Muscle of back (tissue), 13 donors: Measurements from ENCODE around the gene C11orf98. TPM values are rescaled to one million over a fixed set of nuclear protein-coding genes. Genes with fewer than 3 reads are reported as not detected.
"Not testable (repeated sequence)": the region's sequence is repeated elsewhere in the genome, so short reads cannot be mapped to it uniquely, and the experiment has no call there.

Experiments
- DNase-seq, 3 donors: peaks; one replicate each; pipeline versions ENCODE4 v3.0.0 to v3.0.0-alpha.2; 2013
- long read RNA-seq, 9 donors: transcript quantifications; one replicate each; lab custom pipeline, GENCODE V29; 2026
- polyA plus RNA-seq, 10 donors: library from polyadenylated mRNA; unstranded; fragments of 120-200 nt; gene quantifications; one replicate each; pipeline ENCODE4 v1.2.1, GENCODE V29; 2013; ENCODE audit not compliant: insufficient read length in 10 of 10

Gene C11orf98
- polyA plus RNA-seq, result 10 to 100 TPM; 30.0 to 44.8 (median 33.0) TPM
- long read RNA-seq, donor 1, transcript C11orf98-201 (4 exons, 654 nt), result major isoform, 17 of 20 reads
- long read RNA-seq, donor 1, partial matches to known transcripts, result 0 of 20 reads
- long read RNA-seq, donor 1, other reads (novel, unspliced or antisense), result 0 of 20 reads
- long read RNA-seq, donor 2, transcript C11orf98-201 (4 exons, 654 nt), result major isoform, 13 of 16 reads
- long read RNA-seq, donor 2, partial matches to known transcripts, result 0 of 16 reads
- long read RNA-seq, donor 2, other reads (novel, unspliced or antisense), result 0 of 16 reads
- long read RNA-seq, donor 3, result 0 reads
- long read RNA-seq, donor 4, transcript C11orf98-201 (4 exons, 654 nt), result major isoform, 14 of 15 reads
- long read RNA-seq, donor 4, partial matches to known transcripts, result 0 of 15 reads
- long read RNA-seq, donor 4, other reads (novel, unspliced or antisense), result 0 of 15 reads
- long read RNA-seq, donor 5, transcript C11orf98-203 (3 exons, 774 nt), result minor isoform, 5 of 33 reads
- long read RNA-seq, donor 5, transcript C11orf98-201 (4 exons, 654 nt), result major isoform, 25 of 33 reads
- long read RNA-seq, donor 5, partial matches to known transcripts, result 0 of 33 reads
- long read RNA-seq, donor 5, other reads (novel, unspliced or antisense), result 0 of 33 reads
- long read RNA-seq, donor 6, transcript C11orf98-201 (4 exons, 654 nt), result major isoform, 20 of 22 reads
- long read RNA-seq, donor 6, partial matches to known transcripts, result 0 of 22 reads
- long read RNA-seq, donor 6, other reads (novel, unspliced or antisense), result 0 of 22 reads
- long read RNA-seq, donor 7, transcript C11orf98-201 (4 exons, 654 nt), result major isoform, 18 of 21 reads
- long read RNA-seq, donor 7, partial matches to known transcripts, result 0 of 21 reads
- long read RNA-seq, donor 7, other reads (novel, unspliced or antisense), result 0 of 21 reads
- long read RNA-seq, donor 8, transcript C11orf98-201 (4 exons, 654 nt), result major isoform, 15 of 17 reads
- long read RNA-seq, donor 8, partial matches to known transcripts, result 0 of 17 reads
- long read RNA-seq, donor 8, other reads (novel, unspliced or antisense), result 0 of 17 reads
- long read RNA-seq, donor 9, partial matches to known transcripts, result 0 of 2 reads
- long read RNA-seq, donor 9, other reads (novel, unspliced or antisense), result 0 of 2 reads

DNA sequence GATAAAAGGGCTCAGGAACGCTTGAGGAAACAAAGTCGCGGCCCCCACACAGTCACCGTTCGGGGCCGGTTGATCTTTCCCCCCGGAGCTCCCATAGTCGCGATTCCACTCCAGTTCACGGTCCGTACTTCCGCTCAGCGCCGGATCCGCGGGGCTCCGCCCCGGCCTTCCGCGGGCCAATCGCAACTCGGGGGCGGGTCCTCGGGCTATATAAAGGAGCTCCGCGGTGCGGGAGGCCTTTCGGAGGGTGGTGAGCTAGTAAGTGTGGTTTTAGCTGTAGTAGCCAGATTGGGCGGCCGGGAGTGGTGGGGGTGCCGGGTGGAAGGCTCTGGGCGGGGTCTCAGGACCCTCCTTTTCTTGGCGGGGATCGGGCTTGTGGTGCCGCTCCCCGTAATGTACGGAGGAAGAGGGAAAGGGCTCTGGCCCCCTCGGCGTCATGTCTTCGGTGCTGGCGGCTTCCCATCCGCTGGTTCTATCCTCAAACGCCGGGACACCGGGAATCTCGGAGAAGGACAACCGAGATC is at the start of gene C11orf98, which contains the start of gene CSKMT:
C11orf98 (minus strand) TSS at position 136 of the 524 bp plus-strand sequence; CDS start at position 95, 41 bp downstream.
CSKMT (plus strand) TSS at position 238 of the 524 bp plus-strand sequence. CDS start 568 bp downstream, outside the sequence.
- peak; percentile 95 to 98 (median 97) for DNase-seq

DNA sequence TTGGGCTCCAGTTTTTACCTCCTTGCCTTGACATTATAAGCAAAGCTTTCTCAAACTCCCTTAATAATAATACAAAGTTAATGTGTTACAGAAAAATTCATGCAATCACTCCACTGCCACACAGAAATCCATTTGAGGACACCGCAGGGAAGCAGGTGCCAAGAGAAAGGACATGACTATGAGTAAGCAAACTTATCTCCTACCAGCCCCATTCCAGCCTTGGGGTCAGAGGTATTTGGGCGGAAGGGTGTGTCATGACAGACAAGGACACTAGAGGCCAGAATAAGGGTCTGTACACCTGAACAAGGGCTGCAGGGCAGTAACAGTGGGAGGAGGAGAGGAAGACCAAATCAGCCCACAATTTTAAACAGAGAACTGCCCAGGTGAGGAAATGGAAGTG is 48.3 kb upstream of the C11orf98 start:
- DNase-seq, result no peak

DNA sequence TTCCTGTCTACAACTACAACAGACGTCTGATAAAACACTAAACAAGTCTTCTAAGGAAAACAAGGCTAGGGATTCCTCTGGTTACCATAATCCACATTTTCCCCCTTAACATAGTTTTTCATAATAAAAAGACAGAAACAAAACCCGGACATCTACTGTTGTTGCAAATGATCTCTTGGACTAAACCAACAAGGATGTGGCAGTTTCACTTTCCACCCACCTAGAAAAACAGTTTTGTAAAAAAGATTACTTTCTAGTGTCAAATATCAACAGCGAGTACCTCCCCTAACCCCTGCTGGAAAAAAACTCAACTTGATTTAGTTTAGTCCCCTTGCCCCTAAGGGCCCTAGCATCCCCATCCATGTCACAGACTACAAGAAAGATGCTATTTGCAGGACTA is 47.9 kb upstream of the C11orf98 start:
- no peak for DNase-seq

DNA sequence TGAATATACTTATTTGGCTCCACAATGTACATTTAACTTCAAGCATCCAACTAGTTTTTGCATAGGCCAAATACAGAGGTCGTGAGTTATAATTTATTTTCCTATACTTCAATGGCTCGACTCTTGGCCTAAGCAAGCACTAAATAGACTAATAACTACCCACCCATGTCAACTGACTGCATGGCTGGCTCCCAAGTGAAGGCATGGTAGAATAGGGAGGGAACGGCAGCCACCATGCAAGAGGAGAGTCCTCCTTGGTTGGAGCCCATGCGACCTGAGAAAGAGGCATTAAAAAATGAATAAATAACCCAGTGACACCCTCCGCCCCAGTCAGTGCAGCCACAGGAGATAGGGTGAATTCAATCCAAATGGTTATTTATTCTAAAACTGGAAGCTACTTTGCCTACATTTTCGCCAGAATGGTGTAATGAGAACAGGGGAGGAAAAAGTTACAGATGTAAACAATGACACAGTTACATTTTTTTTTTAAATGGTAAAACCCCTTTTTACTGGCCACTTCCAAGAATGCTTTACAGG is 47.3 kb upstream of the C11orf98 start:
- DNase-seq, result no peak

DNA sequence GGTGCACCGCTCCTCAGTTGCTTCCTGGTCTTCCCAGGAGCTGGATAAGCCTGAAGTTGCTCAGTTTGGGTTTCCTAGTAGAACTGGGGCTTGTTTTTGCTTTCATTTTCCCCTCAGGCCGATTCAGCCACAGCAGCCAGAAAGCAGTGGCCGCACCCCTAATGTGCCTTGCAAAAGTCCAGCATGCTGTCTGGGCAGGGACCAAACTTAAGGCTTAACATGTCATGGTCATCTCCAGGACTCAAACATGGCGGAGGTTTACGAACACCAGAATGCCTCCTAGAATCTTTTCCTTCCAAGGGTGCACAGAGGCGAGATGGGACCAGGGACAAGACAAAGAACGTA is 45.0 kb upstream of the C11orf98 start:
- no peak for DNase-seq

DNA sequence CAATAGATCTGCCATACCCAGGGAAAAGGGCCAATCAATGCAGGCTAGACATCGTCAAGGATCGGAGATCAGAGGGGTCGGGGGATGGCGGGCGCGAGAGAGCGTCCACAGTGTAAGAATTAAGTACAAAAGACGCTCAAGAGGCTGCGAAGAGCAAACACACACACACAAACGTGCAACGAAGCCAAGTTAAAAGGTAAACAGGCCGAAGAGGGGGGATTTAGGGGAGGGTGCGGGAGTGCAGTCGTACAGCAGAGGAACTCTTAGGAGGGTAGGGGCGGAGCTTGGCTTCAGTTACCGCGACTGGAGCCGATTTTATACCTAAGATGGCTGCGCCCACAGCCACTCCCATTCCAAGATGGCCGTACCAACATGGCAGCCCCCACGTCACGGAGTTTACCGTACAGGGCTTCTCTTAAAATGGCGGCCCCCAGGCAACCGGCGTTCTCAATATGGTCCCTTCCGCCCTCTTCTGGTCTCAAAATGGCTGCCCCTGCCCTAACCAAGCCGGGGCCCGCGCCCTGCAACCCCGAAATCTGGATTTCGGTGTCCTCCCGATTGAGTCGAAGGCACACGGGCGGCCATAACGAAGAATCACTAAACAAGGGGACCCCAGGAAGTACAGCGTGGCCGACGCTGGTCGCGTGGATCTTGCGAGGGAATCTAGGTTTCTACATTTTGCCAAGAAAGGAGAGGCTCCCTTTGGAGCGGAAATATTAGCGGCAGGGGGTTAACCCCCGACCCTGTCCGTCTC is 44.4 kb upstream of the C11orf98 start:
- DNase-seq, result peak; percentile 98 to 99 (median 99)

DNA sequence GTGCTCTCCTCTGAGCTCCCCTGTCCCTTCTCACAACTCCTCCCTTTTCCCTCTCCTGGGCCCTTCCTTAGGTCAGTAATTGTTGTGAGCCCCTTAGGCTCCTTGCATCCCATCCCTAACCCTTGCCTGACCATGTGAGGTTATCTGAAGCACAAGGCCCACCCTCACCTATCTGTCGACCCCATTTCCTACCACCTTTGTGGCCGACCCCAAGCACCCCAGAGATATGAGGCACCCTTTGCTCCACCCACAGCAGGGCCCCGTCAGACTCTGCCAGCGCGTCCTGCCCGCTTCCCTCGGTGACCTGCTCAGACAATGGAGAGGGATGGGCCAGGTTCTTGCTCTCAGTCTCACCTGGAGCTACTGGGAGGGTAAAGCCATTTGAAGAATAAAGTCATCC is 43.8 kb upstream of the C11orf98 start:
- no peak for DNase-seq

DNA sequence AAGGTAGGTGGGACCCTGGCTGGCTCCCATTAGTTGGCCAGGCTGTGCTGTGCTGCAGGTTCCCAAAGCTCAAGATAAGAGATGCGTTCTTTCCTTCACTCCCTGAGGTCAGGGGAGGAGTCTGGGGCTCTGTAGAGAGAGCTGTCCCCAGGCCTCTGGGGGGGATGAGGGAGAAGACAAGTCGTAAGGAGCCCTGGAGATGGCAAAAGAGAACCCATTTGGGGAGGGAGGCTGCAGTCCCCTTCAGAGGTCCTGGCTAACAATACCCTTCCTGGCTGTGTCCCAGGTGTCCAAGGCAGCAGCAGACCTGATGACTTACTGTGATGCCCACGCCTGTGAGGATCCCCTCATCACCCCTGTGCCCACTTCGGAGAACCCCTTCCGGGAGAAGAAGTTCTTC is 43.4 kb upstream of the C11orf98 start:
- DNase-seq, result peak in 1 of 3 donors; percentile 21

DNA sequence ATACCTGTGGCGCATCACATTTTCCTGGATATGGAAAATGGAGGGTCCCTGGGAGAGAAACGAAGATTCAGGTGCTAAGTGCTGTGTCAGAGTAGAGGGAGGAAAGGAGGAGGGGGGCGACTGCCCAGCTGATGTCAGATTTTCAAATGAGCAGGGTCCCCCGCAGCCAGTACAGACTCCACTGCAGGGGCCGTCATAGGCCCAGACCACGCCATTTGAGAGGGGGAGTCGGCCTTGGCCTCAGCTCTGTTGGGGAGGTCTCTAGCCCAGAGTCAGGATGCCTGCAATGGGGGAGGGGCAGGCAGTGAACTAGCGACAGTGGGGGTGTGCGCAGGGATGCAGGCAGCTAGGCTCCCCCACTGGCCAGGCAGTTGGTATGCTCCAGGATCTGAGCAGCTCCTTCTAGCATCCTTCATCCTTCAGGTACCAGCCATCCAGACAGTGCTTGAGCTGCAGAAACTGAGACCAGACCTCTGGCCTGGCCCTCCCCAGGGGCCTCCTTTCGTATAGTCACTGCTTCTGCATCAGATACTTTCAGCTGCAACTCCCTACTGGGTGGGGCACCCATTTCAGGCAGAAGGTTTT is 42.4 kb upstream of the C11orf98 start, which contains the start of the genes BSCL2 and GNG3:
BSCL2 (minus strand) TSS at position 148 of the 585 bp plus-strand sequence. CDS start 229 bp downstream, outside the sequence.
GNG3 (plus strand) TSS at position 400 of the 585 bp plus-strand sequence. CDS start 620 bp downstream, outside the sequence.
- peak in 1 of 3 donors; percentile 35 for DNase-seq

DNA sequence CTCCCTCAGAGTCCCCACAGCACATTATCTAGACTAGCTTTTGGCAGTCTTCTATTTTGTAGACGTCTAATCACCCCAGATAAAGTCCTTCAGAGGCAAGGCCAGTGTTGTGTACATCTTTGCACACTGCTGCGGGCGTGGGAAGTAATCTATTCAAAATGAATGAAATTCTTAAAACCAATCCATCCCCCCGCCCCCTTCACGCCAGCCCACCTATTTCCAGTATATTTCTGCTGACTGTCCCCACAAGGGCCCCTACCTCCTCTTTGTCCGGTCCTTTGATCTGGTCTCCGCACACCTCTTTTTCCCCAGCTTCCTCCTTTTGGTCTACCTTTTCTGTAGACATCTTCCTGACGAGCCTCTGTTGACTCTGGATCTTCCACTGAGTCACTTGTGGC is 41.8 kb upstream of the C11orf98 start:
- no peak for DNase-seq

DNA sequence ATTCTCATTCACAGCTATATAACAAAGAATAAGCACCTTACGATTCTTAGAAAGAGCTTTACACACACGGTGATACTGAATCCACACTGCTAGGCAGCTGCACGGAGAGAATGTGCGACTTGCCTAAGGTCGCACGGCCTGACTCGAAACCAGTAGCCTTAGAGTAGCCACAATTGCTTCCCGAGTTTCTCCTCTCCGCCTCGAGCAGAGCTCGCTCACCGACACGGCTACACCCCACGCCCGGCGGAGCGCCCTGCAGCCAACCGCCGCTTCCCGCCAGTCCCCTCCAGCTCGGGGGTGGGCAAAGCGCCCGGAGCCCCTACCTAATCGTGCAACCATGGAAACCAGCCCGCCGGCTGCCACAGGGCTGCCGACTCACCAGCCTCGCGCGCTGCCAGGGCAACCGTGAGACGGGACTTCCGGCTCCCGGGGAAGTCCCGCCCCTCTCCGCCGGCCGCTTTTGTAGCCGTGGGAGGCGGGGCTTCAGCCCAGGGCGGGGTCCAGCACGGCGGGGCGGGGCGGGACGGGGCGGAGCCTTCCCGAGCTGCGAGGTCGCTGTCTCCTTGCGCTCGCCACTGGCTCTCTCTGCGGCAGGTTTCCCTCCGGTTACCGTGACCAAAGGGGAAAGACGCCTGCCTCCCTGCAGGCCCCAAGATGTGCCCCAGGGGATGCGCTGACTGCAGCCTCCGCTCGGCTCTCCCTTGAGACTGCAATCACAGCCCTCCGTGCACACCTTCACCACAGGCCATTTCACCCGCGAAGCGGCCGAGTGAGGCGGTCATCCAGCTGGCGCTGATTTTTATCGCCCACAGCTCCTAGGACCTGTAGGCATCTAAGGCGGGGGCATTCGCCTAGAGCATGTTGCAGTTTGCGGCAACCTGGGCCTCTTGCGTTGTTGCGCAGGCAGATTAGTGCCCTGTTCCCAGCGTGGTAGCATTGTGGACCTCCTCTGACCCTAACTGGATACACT is 41.2 kb upstream of the C11orf98 start:
- DNase-seq, result peak; percentile 91 to 96 (median 93)

DNA sequence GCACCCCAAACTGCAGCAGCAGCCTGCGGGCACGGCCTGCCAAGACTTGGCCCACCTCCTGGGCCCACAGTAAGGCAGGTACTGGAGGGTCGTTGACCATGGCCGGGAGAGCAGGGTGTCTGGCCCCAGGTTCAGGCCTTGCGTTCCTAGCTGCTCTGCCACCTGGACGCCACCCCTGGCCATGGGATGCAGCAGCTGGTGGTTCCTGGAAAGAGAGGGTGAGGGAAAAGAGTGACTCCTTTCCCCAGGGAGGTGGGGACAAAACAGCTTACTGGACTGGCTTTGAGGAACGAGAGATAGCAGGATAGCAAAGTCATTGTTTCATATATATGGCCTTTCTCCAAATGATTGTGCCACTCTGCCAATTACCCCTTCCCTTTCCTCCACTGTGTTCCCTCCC is 40.4 kb upstream of the C11orf98 start:
- no peak for DNase-seq

DNA sequence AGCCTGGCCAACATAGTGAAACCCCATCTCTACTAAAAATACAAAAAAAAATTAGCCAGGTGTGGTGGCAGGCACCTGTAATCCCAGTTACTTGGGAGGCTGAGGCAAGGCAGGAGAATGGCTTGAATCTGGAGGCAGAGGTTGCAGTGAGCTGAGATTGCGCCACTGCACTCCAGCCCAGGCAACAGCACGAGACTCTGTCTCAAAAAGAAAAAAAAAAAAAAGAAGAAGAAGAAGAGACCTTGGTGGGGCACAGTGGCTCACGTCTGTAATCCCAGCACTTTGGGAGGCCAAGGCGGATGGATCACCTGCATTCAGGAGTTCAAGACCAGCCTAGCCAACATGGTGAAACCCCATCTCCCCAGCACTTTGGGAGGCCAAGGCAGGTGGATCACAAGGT is 38.9 kb upstream of the C11orf98 start:
- not testable (repeated sequence) for DNase-seq

DNA sequence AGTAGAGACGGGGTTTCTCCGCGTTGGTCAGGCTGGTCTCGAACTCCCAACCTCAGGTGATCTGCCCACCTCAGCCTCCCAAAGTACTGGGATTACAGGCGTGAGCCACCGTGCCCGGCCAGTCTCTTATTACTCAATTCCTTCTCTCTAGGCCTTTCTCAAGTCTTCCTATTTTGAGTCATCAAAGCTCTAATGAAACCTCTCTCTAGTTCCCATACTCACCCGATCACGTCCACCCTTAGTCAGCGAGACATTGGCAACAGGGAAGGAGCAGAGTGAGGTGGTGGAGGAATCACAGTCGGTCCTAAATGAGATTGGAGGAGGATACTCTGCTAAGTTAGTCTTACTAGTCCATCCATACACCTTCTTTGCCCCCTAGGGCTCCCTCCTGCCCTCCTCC is 37.2 kb upstream of the C11orf98 start:
- DNase-seq, result no peak

DNA sequence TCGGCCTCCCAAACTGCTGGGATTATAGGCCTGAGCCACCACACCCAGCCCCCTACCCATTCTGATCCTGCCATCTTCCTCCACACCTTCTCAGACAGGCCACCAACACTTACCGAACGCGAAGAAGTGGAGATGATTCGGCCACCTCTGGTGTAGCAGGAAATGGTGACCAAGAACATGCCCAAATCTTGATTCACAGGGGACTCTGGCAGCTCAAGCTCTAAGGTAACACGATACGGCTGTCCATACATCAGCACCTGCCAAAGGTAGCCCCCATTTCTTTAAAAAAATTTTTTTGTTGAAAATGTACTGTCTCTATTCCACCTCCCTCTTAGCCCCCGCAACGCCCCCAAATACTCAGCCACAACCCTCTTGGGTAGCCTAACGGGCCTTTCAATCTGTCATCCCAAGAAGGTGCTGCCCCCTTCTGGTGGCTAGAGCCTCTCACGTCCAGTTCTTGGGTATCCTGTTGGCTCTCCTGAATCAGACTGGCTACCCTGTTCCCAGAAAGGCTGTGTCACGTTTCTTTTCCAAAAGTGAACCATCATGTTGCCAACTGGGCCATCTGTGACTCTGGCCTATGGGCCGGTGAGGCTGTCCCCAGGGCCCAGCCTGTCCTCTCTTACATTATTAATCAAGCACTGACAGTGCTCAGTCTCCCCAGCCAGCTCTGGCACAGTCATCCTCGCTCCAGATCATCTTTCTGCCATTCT is 29.6 kb upstream of the C11orf98 start:
- peak; percentile 76 to 88 (median 84) for DNase-seq

DNA sequence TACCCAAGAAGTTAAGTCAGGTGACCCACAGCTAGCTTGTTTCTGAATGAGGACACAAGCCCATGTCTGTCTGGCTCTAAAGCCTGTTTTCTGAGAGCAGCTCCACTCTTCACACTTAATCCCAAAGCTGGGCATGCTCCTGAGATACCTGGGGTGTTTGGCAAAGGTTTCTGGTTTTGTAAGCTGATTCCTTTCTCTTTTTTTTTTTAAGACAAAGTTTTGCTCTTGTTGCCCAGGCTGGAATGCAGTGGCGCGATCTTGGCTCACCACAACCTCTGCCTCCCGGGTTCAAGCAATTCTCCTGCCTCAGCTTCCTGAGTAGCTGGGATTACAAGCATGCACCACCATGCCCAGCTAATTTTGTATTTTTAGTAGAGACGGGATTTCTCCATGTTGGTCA is 28.6 kb upstream of the C11orf98 start:
- DNase-seq, result not testable (repeated sequence)

DNA sequence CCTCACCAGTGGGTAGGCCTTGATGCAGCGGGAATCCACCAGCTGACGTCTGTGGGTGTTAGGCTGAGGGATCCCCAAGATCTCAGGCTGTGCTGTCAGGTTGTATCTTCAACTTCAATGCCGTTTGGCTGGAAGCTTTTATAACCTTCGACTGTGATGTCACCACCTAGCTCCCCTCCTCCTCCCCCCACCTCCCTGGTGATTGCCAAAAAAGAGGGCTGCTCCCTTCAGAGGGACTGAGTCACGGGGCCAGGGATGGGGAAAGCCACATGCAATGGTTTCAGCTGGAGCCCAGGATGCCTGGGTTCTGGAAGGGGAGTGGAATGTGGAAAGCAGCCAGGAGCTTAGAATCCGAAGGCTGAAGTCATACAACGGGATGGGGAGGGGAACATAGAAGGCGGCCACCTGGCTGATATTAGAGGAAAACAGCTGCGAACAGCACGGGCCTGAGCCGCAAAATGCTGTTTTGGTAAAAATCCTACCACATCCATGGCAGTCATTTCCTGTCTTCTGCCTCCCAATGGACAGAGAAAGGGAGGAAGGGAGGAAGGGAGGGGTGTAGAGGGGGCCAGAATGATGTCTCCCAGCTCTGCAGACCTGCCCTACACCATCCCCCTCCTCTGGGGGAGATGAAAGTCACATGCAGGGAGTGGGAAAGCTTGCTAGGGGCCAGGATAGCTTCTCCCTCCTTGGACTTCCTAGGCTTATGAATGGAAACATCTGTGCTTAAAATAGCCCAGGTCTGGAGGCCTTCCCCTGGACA is 24.6 kb upstream of the C11orf98 start, which contains the start of gene LRRN4CL:
LRRN4CL (minus strand) TSS at position 110 of the 763 bp plus-strand sequence. CDS start 1,022 bp downstream, outside the sequence.
- DNase-seq, result peak; percentile 91 to 96 (median 92)
